Body of pancreas (tissue), 4 donors: Measurements from ENCODE around the gene MID1.

Experiments used
- POLR2A ChIP-seq, 3 donors: fragments of 450-650 bp; IDR thresholded peaks; one replicate each; pipeline ENCODE4 v1.6.1; 2016; ENCODE audit warnings: antibody characterized with exemption in 3 of 3, mild to moderate bottlenecking in 2 of 3
- TF ChIP-seq, protein P1 (sequence below), 7 experiments: fragments of 450-650 bp in 4 of 7; fragments of 200-600 bp in 3 of 7; sonication (generic) in 3 of 7; IDR thresholded peaks; one replicate each; pipeline ENCODE4 v1.5.1; 2016 to 2019; ENCODE audit warnings: antibody characterized with exemption in 7 of 7

DNA sequence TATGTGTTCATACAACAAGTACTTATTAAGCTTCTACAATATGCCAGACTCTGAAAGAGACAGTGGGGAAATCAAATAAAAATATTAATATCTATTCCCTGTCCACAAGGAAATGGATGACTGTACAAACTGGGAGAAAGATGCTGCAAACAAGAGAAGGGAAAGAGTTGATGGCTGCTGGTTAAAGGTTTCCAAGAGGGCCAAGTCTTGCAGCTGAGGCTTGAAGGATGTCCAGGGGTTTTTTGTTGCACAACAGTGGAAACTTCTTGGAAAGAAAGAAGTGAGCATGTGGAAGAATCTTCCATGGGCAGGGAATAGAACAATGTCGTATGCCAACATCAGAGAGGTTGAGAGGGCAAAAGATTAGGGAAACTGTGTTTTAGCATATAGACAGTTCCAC is 95.8 kb downstream of the MID1 start:
- TF ChIP-seq, protein P1, sequence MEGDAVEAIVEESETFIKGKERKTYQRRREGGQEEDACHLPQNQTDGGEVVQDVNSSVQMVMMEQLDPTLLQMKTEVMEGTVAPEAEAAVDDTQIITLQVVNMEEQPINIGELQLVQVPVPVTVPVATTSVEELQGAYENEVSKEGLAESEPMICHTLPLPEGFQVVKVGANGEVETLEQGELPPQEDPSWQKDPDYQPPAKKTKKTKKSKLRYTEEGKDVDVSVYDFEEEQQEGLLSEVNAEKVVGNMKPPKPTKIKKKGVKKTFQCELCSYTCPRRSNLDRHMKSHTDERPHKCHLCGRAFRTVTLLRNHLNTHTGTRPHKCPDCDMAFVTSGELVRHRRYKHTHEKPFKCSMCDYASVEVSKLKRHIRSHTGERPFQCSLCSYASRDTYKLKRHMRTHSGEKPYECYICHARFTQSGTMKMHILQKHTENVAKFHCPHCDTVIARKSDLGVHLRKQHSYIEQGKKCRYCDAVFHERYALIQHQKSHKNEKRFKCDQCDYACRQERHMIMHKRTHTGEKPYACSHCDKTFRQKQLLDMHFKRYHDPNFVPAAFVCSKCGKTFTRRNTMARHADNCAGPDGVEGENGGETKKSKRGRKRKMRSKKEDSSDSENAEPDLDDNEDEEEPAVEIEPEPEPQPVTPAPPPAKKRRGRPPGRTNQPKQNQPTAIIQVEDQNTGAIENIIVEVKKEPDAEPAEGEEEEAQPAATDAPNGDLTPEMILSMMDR (IDR thresholded peaks at IDR 0.05) = no peak
- TF ChIP-seq POLR2A (IDR thresholded peaks at IDR 0.05) = no peak
